ENCODE data around the gene NEGR1.

DNA sequence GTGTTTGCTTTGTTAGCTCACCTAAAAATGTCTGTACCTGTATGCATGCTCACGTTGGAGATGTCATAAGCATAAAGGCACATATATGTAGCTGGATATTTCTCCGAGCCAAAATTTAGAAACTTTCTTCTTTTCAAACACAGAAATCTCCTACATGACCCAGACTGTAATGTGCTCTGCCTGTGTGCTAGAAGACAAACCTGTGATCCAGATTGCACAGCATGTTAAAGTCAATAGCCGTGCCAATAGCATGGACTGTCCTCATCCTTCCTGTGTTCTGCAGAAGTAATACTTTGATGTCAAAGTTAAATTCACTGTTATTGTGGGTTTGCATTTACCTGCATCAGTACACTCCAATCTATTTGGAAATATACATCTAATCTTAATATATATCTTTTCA is 855.3 kb downstream of the NEGR1 start:
- TF ChIP-seq, protein P1, sequence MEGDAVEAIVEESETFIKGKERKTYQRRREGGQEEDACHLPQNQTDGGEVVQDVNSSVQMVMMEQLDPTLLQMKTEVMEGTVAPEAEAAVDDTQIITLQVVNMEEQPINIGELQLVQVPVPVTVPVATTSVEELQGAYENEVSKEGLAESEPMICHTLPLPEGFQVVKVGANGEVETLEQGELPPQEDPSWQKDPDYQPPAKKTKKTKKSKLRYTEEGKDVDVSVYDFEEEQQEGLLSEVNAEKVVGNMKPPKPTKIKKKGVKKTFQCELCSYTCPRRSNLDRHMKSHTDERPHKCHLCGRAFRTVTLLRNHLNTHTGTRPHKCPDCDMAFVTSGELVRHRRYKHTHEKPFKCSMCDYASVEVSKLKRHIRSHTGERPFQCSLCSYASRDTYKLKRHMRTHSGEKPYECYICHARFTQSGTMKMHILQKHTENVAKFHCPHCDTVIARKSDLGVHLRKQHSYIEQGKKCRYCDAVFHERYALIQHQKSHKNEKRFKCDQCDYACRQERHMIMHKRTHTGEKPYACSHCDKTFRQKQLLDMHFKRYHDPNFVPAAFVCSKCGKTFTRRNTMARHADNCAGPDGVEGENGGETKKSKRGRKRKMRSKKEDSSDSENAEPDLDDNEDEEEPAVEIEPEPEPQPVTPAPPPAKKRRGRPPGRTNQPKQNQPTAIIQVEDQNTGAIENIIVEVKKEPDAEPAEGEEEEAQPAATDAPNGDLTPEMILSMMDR (IDR thresholded peaks at IDR 0.05): no peak
- no peak for TF ChIP-seq POLR2AphosphoS5 (IDR thresholded peaks at IDR 0.05; ENCODE audit: insufficient read depth in 1 of 2, low read depth in 1 of 2)
- no peak for TF ChIP-seq POLR2A (IDR thresholded peaks at IDR 0.05)
